ENCODE measurements around the gene METTL27. TPM values are rescaled to one million over a fixed set of nuclear protein-coding genes. Genes with fewer than 3 reads are reported as not detected.
"Not testable (repeated sequence)": the region's sequence is repeated elsewhere in the genome, so short reads cannot be mapped to it uniquely, and the experiment has no call there.

Gene METTL27
- polyA plus RNA-seq, 1 donor from 2014 or later, result 2.4 TPM

- no peaks in the 10 kb centered on the region for H3K36me3 ChIP-seq (ENCODE audit: insufficient read depth, low read length)
- no peaks in the 10 kb centered on the region for H3F3A ChIP-seq (ENCODE audit: insufficient read depth, low read length, poor library complexity, severe bottlenecking)
- no peaks in the 10 kb centered on the region for H3K9me3 ChIP-seq (ENCODE audit: low read length)
- H3K4me3 ChIP-seq (ENCODE audit: low read length), result no peak overlapping the region
- no peaks in the 10 kb centered on the region for H3K79me2 ChIP-seq (replicated peaks; ENCODE audit: insufficient read depth, low read length)
- H4K20me1 ChIP-seq (ENCODE audit: insufficient read depth), result no peaks in the 10 kb centered on the region
- H3K27ac ChIP-seq (ENCODE audit: low read length), result no peak overlapping the region
- H3K9me2 ChIP-seq (ENCODE audit: insufficient read depth, low read length), result no peaks in the 10 kb centered on the region
- no peak overlapping the region for H3K4me2 ChIP-seq (ENCODE audit: low read length)
- no peaks in the 10 kb centered on the region for H3K27me3 ChIP-seq (ENCODE audit: insufficient read depth, low read depth, low read length)
- TF ChIP-seq RAD21 (conservative IDR thresholded peaks at IDR 0.05) (no peak), MXI1 (conservative IDR thresholded peaks at IDR 0.05; ENCODE audit: poor library complexity, severe bottlenecking) (no peak), EZH2 (IDR thresholded peaks at IDR 0.05; ENCODE audit: borderline replicate concordance, insufficient read depth, low read length, poor library complexity, severe bottlenecking) (no peak), CTCF (IDR thresholded peaks at IDR 0.05; ENCODE audit: poor library complexity, severe bottlenecking) (no peak), REST (IDR thresholded peaks at IDR 0.05; ENCODE audit: borderline replicate concordance) (no peak), POLR2AphosphoS5 (IDR thresholded peaks at IDR 0.05) (no peak), TAF1 (IDR thresholded peaks at IDR 0.05; ENCODE audit: low read depth) (no peak), EP300 (conservative IDR thresholded peaks at IDR 0.05; ENCODE audit: poor library complexity, severe bottlenecking) (no peak)
- no peak overlapping the region for H3K9ac ChIP-seq (ENCODE audit: low read length)
- no peak overlapping the region for H2AFZ ChIP-seq (ENCODE audit: low read depth, low read length)
Measured at GRCh38 chr7:73823257-73823656, 19.1 kb downstream of the METTL27 start.

- no peaks in the 10 kb centered on the region for H4K20me1 ChIP-seq (ENCODE audit: insufficient read depth)
- no peak overlapping the region for H3K27ac ChIP-seq (ENCODE audit: low read length)
- no peak overlapping the region for H3K4me3 ChIP-seq (ENCODE audit: low read length)
- no peak for TF ChIP-seq EP300 (conservative IDR thresholded peaks at IDR 0.05; ENCODE audit: poor library complexity, severe bottlenecking)
- no peak for TF ChIP-seq POLR2AphosphoS5 (IDR thresholded peaks at IDR 0.05)
- H3K27me3 ChIP-seq (ENCODE audit: insufficient read depth, low read depth, low read length), result no peaks in the 10 kb centered on the region
- no peaks in the 10 kb centered on the region for H3F3A ChIP-seq (ENCODE audit: insufficient read depth, low read length, poor library complexity, severe bottlenecking)
- H3K36me3 ChIP-seq (ENCODE audit: insufficient read depth, low read length), result no peaks in the 10 kb centered on the region
- no peaks in the 10 kb centered on the region for H3K79me2 ChIP-seq (replicated peaks; ENCODE audit: insufficient read depth, low read length)
- H2AFZ ChIP-seq (ENCODE audit: low read depth, low read length), result no peak overlapping the region
- H3K9me2 ChIP-seq (ENCODE audit: insufficient read depth, low read length), result no peaks in the 10 kb centered on the region
- no peak overlapping the region for H3K9ac ChIP-seq (ENCODE audit: low read length)
- H3K4me2 ChIP-seq (ENCODE audit: low read length), result no peak overlapping the region
- no peaks in the 10 kb centered on the region for H3K9me3 ChIP-seq (ENCODE audit: low read length)
Measured at GRCh38 chr7:73822319-73823173, 19.8 kb downstream of the METTL27 start.

- not testable (repeated sequence) for H3K9me2 ChIP-seq (ENCODE audit: insufficient read depth, low read length); H3K79me2 ChIP-seq (replicated peaks; ENCODE audit: insufficient read depth, low read length); H4K20me1 ChIP-seq (ENCODE audit: insufficient read depth); H3K36me3 ChIP-seq (ENCODE audit: insufficient read depth, low read length); H3F3A ChIP-seq (ENCODE audit: insufficient read depth, low read length, poor library complexity, severe bottlenecking); H2AFZ ChIP-seq (ENCODE audit: low read depth, low read length); H3K27ac ChIP-seq (ENCODE audit: low read length); H3K27me3 ChIP-seq (ENCODE audit: insufficient read depth, low read depth, low read length); H3K9me3 ChIP-seq (ENCODE audit: low read length); H3K4me2 ChIP-seq (ENCODE audit: low read length); H3K9ac ChIP-seq (ENCODE audit: low read length); H3K4me3 ChIP-seq (ENCODE audit: low read length)
Measured at GRCh38 chr7:73821597-73822285, 20.6 kb downstream of the METTL27 start.

Data from neural cell (in vitro differentiated cells).